Neural cell (in vitro differentiated cells): ENCODE data around the gene CPLX1. TPM values are rescaled to one million over a fixed set of nuclear protein-coding genes. Genes with fewer than 3 reads are reported as not detected.
"Not testable (repeated sequence)": the region's sequence is repeated elsewhere in the genome, so short reads cannot be mapped to it uniquely, and the experiment has no call there.

Experiments used
- H2AFZ ChIP-seq: fragments of 200-600, 300-800 bp; sonication (generic), shearing (Covaris generic); 2 replicates; pipeline ENCODE4 v1.6.0; 2014; ENCODE audit warnings: low read depth, mild to moderate bottlenecking, antibody characterized with exemption, low read length, moderate library complexity
- H3F3A ChIP-seq: fragments of 200-600 bp; shearing (Covaris generic); 2 replicates; pipeline ENCODE4 v1.6.1; 2016; ENCODE audit warnings: mild to moderate bottlenecking, moderate library complexity, mixed read lengths, antibody characterized with exemption, low read length; ENCODE audit not compliant: insufficient read depth, poor library complexity, severe bottlenecking
- H3K27ac ChIP-seq: fragments of 200-600, 300-800 bp; sonication (generic), shearing (Covaris generic); 2 replicates; pipeline ENCODE4 v1.5.1; 2014; ENCODE audit warnings: mild to moderate bottlenecking, low read length, moderate library complexity
- H3K27me3 ChIP-seq: fragments of 300-800, 200-600 bp; sonication (generic), shearing (Covaris generic); 2 replicates; pipeline ENCODE4 v1.6.0; 2014; ENCODE audit warnings: mild to moderate bottlenecking, low read depth, low read length, moderate library complexity; ENCODE audit not compliant: insufficient read depth
- H3K36me3 ChIP-seq: fragments of 300-800, 200-600 bp; sonication (generic), shearing (Covaris generic); 2 replicates; pipeline ENCODE4 v1.5.1; 2014; ENCODE audit warnings: mild to moderate bottlenecking, antibody characterized with exemption, low read length, moderate library complexity; ENCODE audit not compliant: insufficient read depth
- H3K4me2 ChIP-seq: fragments of 300-800, 200-600 bp; sonication (generic), shearing (Covaris generic); 2 replicates; pipeline ENCODE4 v1.6.0; 2014; ENCODE audit warnings: mild to moderate bottlenecking, low read length
- H3K4me3 ChIP-seq: fragments of 300-800, 200-600 bp; sonication (generic), shearing (Covaris generic); 2 replicates; pipeline ENCODE4 v1.5.1; 2014; ENCODE audit warnings: mild to moderate bottlenecking, low read length, moderate library complexity
- H3K79me2 ChIP-seq: fragments of 200-600 bp; shearing (Covaris generic); replicated peaks from 2 replicates; pipeline ENCODE4 v1.6.0; 2014; ENCODE audit warnings: mild to moderate bottlenecking, low read length, moderate library complexity; ENCODE audit not compliant: insufficient read depth
- H3K9ac ChIP-seq: fragments of 300-800, 200-600 bp; sonication (generic), shearing (Covaris generic); 2 replicates; pipeline ENCODE4 v1.6.1; 2016; ENCODE audit warnings: mild to moderate bottlenecking, low read length, mixed read lengths
- H3K9me2 ChIP-seq: fragments of 200-600 bp; shearing (Covaris generic); 2 replicates; pipeline ENCODE4 v1.6.1; 2016; ENCODE audit warnings: mild to moderate bottlenecking, low read length, mixed read lengths; ENCODE audit not compliant: insufficient read depth
- H3K9me3 ChIP-seq: fragments of 200-600, 300-800 bp; sonication (generic), shearing (Covaris generic); 2 replicates; pipeline ENCODE4 v1.6.1; 2016; ENCODE audit warnings: mild to moderate bottlenecking, mixed run types, low read length, moderate library complexity, mixed read lengths
- H4K20me1 ChIP-seq: fragments of 200-600 bp; shearing (Covaris generic); 2 replicates; pipeline ENCODE4 v1.6.1; 2016; ENCODE audit warnings: mild to moderate bottlenecking, mixed run types; ENCODE audit not compliant: insufficient read depth
- EP300 ChIP-seq: fragments of 450-650 bp; conservative IDR thresholded peaks from 2 replicates; pipeline ENCODE4 v1.6.1; 2014; ENCODE audit warnings: antibody characterized with exemption, mild to moderate bottlenecking, moderate library complexity; ENCODE audit not compliant: poor library complexity, severe bottlenecking
- EZH2 ChIP-seq: fragments of 200-600, 300-800 bp; shearing (Covaris generic), sonication (generic); IDR thresholded peaks from 2 replicates; pipeline ENCODE4 v1.6.1; 2014; ENCODE audit warnings: antibody characterized with exemption, low read length, borderline replicate concordance, mild to moderate bottlenecking; ENCODE audit not compliant: insufficient read depth, poor library complexity, severe bottlenecking
- MXI1 ChIP-seq: fragments of 450-650 bp; conservative IDR thresholded peaks from 2 replicates; pipeline ENCODE4 v1.6.1; 2014; ENCODE audit warnings: antibody characterized with exemption, mild to moderate bottlenecking; ENCODE audit not compliant: poor library complexity, severe bottlenecking
- POLR2AphosphoS5 ChIP-seq: IDR thresholded peaks from 2 replicates; pipeline ENCODE4 v1.6.1; 2012
- RAD21 ChIP-seq: fragments of 450-650 bp; conservative IDR thresholded peaks from 2 replicates; pipeline ENCODE4 v1.6.1; 2014; ENCODE audit warnings: antibody characterized with exemption, mild to moderate bottlenecking, moderate library complexity
- REST ChIP-seq: IDR thresholded peaks from 2 replicates; pipeline ENCODE4 v1.6.1; 2012; ENCODE audit warnings: borderline replicate concordance
- SMC3 ChIP-seq: fragments of 450-650 bp; conservative IDR thresholded peaks from 2 replicates; pipeline ENCODE4 v1.6.1; 2014; ENCODE audit warnings: antibody characterized with exemption, mild to moderate bottlenecking, moderate library complexity; ENCODE audit not compliant: poor library complexity
- TAF1 ChIP-seq: IDR thresholded peaks from 2 replicates; pipeline ENCODE4 v1.6.1; 2012; ENCODE audit warnings: low read depth
- polyA plus RNA-seq: library from polyadenylated mRNA; depleted of rRNA; stranded (reverse); fragments of >200 nt; gene quantifications from 2 replicates; pipeline ENCODE4 v1.2.3, GENCODE V29; 2014

CPLX1 gene
- polyA plus RNA-seq, 1 donor from 2014 or later = 7.6 TPM

- Histone ChIP-seq H3K27ac (no peak overlapping the region), H3K4me3 (no peak overlapping the region), H3K4me2 (no peak overlapping the region), H3K36me3 (peaks cover 12% of the 10 kb centered on the region), H2AFZ (no peak overlapping the region), H3K9me3 (no peaks in the 10 kb centered on the region), H4K20me1 (no peaks in the 10 kb centered on the region), H3F3A (no peaks in the 10 kb centered on the region), H3K27me3 (no peaks in the 10 kb centered on the region), H3K9me2 (no peaks in the 10 kb centered on the region), H3K79me2 (no peaks in the 10 kb centered on the region), H3K9ac (no peak overlapping the region)
- TF ChIP-seq MXI1 = no peak
- TF ChIP-seq RAD21 = no peak
- no peak for TF ChIP-seq POLR2AphosphoS5
- TF ChIP-seq TAF1 = no peak
These were observed 65.3 kb downstream of the CPLX1 start for GRCh38 chr4:760616-761015.

- not testable (repeated sequence) for H4K20me1 ChIP-seq
These were observed 66.1 kb downstream of the CPLX1 start for GRCh38 chr4:759810-760209.

DNA sequence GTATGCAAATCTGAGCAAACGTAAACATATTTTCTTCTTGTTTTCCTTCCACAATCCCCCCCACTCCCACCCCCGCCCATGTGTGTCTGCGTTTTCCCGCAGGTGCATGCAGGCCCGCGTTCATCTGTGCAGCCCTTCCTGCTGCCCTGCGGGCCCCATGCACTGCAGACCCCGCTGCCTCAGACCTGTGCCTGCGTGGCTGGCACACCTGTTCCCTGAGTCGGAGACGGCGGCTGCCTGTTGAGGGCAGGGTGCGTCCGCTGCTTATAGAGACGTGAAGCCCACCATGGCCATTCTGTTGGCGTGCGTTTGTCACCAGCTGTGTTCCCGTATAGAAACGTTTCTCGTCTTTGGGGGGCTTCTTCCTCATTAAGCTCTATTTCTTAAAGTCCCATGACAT, 68.8 kb downstream of the CPLX1 start:
- no peaks in the 10 kb centered on the region for H4K20me1 ChIP-seq
- H3K4me2 ChIP-seq = no peak overlapping the region
- H3K9me3 ChIP-seq = no peaks in the 10 kb centered on the region
- no peak for TF ChIP-seq EP300
- TF ChIP-seq TAF1 = no peak
- no peak for TF ChIP-seq SMC3
- no peak for TF ChIP-seq RAD21
- no peak for TF ChIP-seq EZH2
- no peak for TF ChIP-seq MXI1
- TF ChIP-seq REST = no peak
- TF ChIP-seq POLR2AphosphoS5 = no peak
- no peak overlapping the region for H3K9ac ChIP-seq
- no peak overlapping the region for H3K27ac ChIP-seq
- no peaks in the 10 kb centered on the region for H3F3A ChIP-seq
- H3K79me2 ChIP-seq = no peaks in the 10 kb centered on the region
- peaks cover 16% of the 10 kb centered on the region for H3K36me3 ChIP-seq
- H3K27me3 ChIP-seq = no peaks in the 10 kb centered on the region
- no peak overlapping the region for H3K4me3 ChIP-seq
- H2AFZ ChIP-seq = no peak overlapping the region
- no peaks in the 10 kb centered on the region for H3K9me2 ChIP-seq

More at GRCh38 chr4:759810-760209, 66.1 kb downstream of the CPLX1 start:
- H3K27ac ChIP-seq, H3K27me3 ChIP-seq, H2AFZ ChIP-seq, H3K79me2 ChIP-seq, H3K9me2 ChIP-seq, H3K9me3 ChIP-seq, H3K4me2 ChIP-seq, H3K4me3 ChIP-seq, H3K36me3 ChIP-seq, H3K9ac ChIP-seq, H3F3A ChIP-seq: not testable (repeated sequence)
